NB4 (cell line): ENCODE results near the gene DENND1A.
A peak's percentile ranks its signal among the peaks of the same experiment; 100 is the strongest.

Source experiments
- DNase-seq: peaks from one replicate; pipeline ENCODE4 v3.0.0; 2010; ENCODE audit warnings: low read depth
- H3K4me3 ChIP-seq: one replicate; pipeline ENCODE4 v1.5.1; 2011; ENCODE audit warnings: mild to moderate bottlenecking, low read depth, low read length, moderate library complexity
- CTCF ChIP-seq: IDR thresholded peaks from one replicate; pipeline ENCODE4 v1.5.1; 2012; ENCODE audit warnings: low read depth, low read length
- MAX ChIP-seq: IDR thresholded peaks from 2 replicates; pipeline ENCODE4 v1.6.1; 2011; ENCODE audit warnings: low read depth, low read length
- MYC ChIP-seq: IDR thresholded peaks from 2 replicates; pipeline ENCODE4 v1.6.1; 2011; ENCODE audit warnings: low read depth, low read length
- POLR2A ChIP-seq: IDR thresholded peaks from 2 replicates; pipeline ENCODE4 v1.6.1; 2011; ENCODE audit warnings: mild to moderate bottlenecking; ENCODE audit not compliant: insufficient read length; ENCODE audit errors: extremely low read depth

The DENND1A gene

GRCh38 chr9:123660691-123661466 is 269.0 kb downstream of the DENND1A start:
- no peak for TF ChIP-seq CTCF
- no peak for TF ChIP-seq MYC
- TF ChIP-seq POLR2A = no peak
- TF ChIP-seq MAX = no peak
- H3K4me3 ChIP-seq = no peak overlapping the region
- peak; percentile 89 for DNase-seq

GRCh38 chr9:123659358-123659757 is 270.6 kb downstream of the DENND1A start:
- no peak for TF ChIP-seq CTCF
- no peak for TF ChIP-seq MYC
- no peak for TF ChIP-seq MAX
- no peak for TF ChIP-seq POLR2A
- no peak overlapping the region for H3K4me3 ChIP-seq
- no peak for DNase-seq

- H3K4me3 ChIP-seq = no peak overlapping the region
- TF ChIP-seq MYC = no peak
- no peak for TF ChIP-seq MAX
- TF ChIP-seq CTCF = no peak
- TF ChIP-seq POLR2A = no peak
- peak; percentile 63 for DNase-seq
Observed at GRCh38 chr9:123658792-123659191, 271.1 kb downstream of the DENND1A start.

- DNase-seq = no peak
- H3K4me3 ChIP-seq = no peak overlapping the region
- TF ChIP-seq POLR2A (no peak), MAX (no peak), CTCF (no peak), MYC (no peak)
Observed at GRCh38 chr9:123657941-123658340, 272.0 kb downstream of the DENND1A start.

GRCh38 chr9:123657099-123657498 is 272.8 kb downstream of the DENND1A start:
- DNase-seq = no peak
- no peak for TF ChIP-seq POLR2A
- TF ChIP-seq CTCF = no peak
- H3K4me3 ChIP-seq = no peak overlapping the region
